HG03097 (cell line): Measurements from ENCODE around the gene PIK3CB.
A peak's percentile ranks its signal among the peaks of the same experiment; 100 is the strongest.

ENCODE experiments used
- ATAC-seq: cut with Tn5 transposase; IDR thresholded peaks from one replicate; pipeline ENCODE4 v1.9.1; 2021; ENCODE audit not compliant: unreplicated experiment, low FRiP score

PIK3CB gene

GRCh38 chr3:138834596-138835396 lies at the start of gene PIK3CB:
Gene PIK3CB (minus strand): TSS chr3:138834928. CDS start chr3:138759343, 75,585 bp downstream.
- ATAC-seq, result peak; percentile 90

GRCh38 chr3:138881233-138881632 lies 46.5 kb upstream of the PIK3CB start:
- ATAC-seq, result no peak

- ATAC-seq, result no peak
Observed at GRCh38 chr3:138879541-138880380, 45.0 kb upstream of the PIK3CB start.

DNA sequence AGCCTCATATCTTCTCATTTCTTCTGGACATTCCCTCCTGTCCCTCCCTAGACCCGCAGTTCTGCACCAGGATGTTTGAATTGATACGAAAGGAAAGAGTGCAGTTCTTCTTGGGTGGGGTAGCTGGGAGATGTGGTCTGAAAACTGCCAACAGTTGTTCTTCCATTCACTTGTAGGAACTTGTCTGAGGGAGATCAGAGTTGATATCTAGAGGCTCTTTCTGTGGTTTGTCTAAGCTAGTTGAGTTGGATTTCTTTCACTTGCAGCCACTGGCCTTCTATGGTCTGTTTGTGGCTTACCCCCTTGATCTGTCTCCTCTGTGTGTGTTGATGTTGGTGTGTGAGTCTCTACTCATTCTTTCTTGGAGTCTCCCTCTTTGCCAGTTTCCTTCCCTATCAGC lies 42.5 kb upstream of the PIK3CB start:
- no peak for ATAC-seq

GRCh38 chr3:138875754-138876664 lies 41.3 kb upstream of the PIK3CB start:
- ATAC-seq, result no peak

DNA sequence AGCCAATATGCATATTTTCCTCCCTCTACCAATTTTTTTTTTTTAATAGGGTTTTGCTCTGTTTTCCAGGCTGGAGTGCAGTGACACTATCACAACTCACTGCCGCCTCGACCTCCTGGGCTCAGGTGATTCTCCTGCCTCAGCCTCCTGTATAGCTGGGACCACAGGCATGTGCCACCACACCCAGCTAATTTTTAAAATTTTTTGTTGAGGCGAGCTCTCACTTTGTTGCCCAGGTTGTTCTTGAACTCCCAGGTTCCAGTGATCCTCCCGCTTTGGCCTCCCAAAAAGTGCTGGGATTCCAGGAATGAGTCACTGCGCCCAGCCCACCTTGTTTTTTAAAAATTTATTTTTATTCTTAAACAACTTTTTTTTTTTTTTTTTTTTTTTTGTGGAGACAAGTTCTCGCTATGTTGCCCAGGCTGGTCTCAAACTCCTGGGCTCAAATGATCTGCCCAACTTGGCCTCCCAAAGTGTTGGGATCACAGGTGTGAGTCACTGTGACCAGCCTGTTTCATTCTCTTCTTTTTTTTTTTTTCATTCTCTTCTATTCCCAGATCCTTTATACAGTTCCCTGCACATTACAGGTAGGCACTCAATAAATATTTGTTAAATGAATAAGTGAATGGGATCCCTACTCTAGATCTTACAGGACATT lies 40.5 kb upstream of the PIK3CB start:
- no peak for ATAC-seq

DNA sequence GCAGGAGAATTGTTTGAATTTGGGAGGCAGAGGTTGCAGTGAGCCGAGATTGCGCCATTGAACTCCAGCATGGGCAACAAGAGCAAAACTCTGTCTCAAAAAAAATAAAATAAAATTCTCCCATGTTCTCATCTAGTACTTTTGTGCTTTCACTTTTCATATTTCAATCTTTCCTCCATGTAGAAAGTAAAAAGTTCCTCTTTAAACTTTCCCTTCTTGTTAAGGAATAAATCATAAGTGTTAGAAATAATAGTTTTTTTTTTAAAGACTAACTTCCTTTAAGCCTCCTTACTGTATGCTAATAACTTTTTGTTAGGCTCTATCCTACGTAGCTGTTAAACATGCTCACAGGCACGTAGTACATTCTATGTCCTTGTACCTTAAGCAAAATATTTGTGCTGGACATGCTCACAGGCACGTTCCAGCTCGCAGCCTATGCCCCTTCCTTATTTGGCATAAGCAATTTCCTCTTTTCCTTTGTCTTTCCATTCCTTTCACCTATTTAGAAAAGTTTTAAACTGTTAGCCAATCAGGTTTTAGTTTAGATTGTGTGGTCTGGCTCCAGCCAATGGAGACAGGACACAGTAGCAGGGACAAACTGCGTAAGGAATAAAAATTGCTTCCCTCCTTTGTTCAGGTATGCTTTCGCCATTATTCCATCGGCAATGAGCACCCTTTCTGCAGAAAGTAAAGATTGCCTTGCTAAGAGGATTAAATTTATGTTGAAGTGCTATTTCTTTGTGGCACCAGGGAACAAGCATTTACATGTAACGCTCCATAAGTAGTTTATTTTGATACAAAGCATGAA lies 38.9 kb upstream of the PIK3CB start:
- ATAC-seq, result no peak

DNA sequence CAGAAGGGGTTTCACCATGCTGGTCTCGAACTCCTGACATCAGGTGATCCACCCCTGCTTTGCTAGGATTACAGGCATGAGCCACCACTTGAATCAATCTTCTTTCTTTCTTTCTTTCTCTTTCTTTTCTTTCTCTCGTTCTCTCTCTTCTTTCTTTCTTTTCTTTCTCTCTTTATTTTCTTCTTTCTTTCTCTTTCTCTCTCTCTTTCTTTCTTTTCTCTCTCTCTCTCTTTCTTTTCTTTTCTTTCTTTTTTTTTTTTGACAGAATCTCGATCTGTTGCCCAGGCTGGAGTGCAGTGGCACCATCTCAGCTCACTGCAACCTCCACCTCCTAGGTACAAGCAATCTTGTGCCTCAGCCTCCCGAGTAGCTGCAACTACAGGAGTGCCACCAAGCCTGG lies 37.9 kb upstream of the PIK3CB start:
- no peak for ATAC-seq

GRCh38 chr3:138867996-138868395 lies 33.3 kb upstream of the PIK3CB start:
- no peak for ATAC-seq

DNA sequence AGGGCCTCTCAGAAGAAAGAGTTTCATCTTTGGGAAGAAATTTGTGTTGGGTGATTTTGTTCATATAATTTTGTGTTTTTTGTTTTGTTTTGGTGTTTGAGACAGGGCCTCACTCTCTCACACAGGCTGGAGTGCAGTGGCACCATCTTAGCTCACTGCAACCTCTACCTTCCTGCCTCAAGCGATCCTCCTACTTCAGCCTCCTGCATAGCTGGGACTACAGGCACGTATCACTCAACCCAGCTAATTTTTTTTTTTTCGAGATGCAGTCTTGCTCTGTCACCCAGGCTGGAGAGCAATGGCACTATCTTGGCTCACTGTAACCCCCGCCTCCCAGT lies 29.0 kb upstream of the PIK3CB start:
- no peak for ATAC-seq

- ATAC-seq, result no peak
Observed at GRCh38 chr3:138862924-138863775, 28.4 kb upstream of the PIK3CB start.

DNA sequence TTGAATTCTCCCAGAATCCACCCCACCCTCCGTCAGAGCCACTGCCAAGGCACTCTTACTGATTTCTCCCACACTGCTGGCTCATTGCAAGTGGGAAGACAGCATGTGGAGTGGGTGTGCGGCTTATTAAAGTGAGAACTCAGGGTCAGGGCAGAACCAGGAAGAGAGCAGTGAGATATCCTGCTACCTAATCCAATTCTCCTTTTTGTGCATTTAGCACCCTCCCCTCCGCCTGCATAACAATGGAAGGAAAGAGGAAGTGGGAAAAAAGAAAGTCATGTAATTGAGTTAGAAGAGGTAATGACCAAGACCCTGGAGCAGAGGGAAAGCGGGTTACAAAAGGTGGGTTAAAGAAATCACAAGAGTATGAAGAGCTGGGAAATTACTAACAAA lies 27.8 kb upstream of the PIK3CB start:
- no peak for ATAC-seq

DNA sequence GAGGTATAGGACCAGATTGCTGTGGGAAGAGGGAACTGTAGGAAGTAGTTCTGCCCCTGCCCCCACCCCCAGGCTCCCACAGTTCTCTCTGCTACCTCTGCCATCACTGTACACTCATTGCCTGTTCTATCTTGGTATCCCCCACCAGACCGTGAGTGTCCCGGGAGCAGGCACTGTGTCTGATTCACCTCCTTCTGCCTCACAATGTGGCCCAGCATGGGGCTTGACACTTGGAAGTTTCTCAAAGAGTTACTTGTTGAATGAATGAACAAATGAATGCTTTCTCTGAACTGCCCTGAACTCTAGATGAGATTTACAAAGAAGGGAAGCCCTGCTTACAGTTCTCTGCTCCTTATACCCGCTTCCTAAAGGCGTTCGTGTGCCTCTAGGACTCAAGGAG lies 27.1 kb upstream of the PIK3CB start:
- ATAC-seq, result no peak

DNA sequence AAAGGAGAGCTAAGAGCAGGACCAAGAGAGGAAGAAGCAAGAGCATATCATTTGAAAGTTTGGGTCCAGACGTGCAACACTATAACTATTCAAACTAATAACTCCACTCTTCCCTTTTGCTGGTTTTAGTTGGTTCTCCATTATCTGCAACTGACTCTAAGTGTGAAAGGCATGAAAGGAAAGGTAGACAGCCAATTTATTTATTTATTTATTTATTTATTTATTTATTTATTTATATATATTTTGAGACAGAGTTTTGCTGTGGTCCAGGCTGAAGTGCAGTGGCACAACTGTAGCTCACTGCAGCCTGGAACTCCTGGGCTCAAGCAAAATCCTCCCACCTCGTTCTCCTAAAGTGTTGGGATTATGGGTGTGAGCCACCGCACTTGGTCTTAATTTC lies 22.1 kb upstream of the PIK3CB start:
- no peak for ATAC-seq

DNA sequence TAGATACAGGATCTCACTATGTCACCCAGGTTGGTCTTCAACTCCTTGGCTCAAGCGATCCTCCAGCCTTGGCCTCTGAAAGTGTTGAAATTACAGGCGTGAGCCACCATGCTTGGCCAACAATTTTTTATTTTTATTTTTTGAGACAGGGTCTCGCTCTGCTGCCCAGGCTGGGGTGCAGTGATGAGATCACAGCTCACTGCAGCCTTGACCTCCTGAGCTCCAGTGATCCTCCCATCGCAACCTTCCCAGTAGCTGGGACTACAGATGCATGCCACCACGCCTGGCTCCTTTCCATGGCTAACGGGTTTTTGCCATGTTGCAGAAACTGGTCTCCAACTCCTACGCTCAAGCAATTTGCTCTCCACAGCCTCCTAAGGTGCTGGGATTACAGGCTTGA lies 20.2 kb upstream of the PIK3CB start:
- ATAC-seq, result no peak

DNA sequence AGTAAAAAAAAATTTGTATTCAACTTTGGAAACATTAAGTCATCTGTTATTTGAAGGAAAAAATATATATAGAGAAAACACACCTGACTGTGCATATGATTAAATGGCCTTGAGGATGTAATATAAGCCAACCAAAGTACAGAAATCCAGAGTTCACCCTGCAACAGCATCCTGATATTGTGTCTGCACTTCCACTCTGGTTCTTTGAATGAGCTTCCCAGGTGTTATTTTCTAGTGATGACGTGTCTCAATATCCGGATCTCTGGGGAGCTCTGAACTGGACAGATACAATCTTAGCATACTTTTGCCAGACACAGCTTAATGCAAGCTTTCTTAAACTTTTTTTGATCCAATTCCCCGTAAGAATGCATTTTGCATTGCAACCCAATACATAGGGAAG lies 19.5 kb upstream of the PIK3CB start:
- ATAC-seq, result no peak

DNA sequence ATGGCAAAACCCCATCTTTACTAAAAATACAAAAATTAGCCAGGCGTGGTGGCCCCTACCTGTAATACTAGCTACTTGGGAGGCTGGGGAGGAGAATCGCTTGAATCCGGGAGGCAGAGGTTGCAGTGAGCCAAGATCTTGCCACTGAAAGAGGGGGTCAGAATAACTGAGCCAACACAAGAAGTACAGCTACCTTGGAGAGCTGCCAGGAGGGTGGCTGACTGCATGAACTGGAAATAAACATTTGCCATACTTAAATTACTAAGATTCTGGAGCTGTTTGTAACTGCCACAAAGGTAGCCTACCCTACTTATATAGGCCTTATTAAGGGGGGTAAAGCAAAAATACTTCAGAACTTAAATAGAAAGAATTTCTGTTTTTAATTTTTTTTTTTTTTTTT lies 15.4 kb upstream of the PIK3CB start:
- no peak for ATAC-seq

GRCh38 chr3:138849222-138849940 lies 14.7 kb upstream of the PIK3CB start:
- ATAC-seq, result no peak
